22Rv1 (cell line): ENCODE measurements around the gene DNAJC18.

Source experiments
- ZFX ChIP-seq: fragments of 450-650 bp; IDR thresholded peaks from 2 replicates; pipeline ENCODE4 v1.6.1; 2017; ENCODE audit warnings: antibody characterized with exemption, borderline replicate concordance
- TF ChIP-seq, protein P1 (sequence below): fragments of 450-650 bp; IDR thresholded peaks from 2 replicates; pipeline ENCODE4 v1.5.1; 2017; ENCODE audit warnings: mild to moderate bottlenecking

DNA sequence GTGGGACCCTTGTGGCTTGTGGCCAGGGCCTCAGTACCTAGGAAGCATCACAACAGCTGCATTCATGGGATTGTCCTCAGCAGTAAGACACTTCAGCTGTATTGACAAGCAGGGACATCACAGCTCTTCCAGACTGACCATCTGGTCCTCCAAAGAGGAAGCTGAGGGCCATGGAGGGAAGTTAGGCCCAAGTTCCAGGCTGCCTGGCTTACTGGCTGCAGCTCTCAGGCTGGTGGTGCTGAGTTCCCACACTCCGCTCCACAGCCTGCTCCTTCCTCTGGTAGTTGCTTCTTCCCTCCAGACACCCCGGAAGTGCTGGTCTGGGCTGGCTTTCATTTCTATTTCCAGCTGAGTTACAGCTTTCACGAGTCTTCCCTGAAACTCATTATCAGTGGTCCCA, 48.9 kb upstream of the DNAJC18 start:
- TF ChIP-seq, protein P1, sequence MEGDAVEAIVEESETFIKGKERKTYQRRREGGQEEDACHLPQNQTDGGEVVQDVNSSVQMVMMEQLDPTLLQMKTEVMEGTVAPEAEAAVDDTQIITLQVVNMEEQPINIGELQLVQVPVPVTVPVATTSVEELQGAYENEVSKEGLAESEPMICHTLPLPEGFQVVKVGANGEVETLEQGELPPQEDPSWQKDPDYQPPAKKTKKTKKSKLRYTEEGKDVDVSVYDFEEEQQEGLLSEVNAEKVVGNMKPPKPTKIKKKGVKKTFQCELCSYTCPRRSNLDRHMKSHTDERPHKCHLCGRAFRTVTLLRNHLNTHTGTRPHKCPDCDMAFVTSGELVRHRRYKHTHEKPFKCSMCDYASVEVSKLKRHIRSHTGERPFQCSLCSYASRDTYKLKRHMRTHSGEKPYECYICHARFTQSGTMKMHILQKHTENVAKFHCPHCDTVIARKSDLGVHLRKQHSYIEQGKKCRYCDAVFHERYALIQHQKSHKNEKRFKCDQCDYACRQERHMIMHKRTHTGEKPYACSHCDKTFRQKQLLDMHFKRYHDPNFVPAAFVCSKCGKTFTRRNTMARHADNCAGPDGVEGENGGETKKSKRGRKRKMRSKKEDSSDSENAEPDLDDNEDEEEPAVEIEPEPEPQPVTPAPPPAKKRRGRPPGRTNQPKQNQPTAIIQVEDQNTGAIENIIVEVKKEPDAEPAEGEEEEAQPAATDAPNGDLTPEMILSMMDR, result no peak
- TF ChIP-seq ZFX, result no peak
